ENCODE measurements around the gene TMPRSS13.

Gene TMPRSS13

GRCh38 chr11:117910941-117911655, 18.1 kb downstream of the TMPRSS13 start:
- no peak for ATAC-seq
- no peak for TF ChIP-seq ARNTL (CRISPR knock-in tag; IDR thresholded peaks at IDR 0.05; ENCODE audit: borderline replicate concordance, low read depth)
- no peak for TF ChIP-seq ZNF565 (CRISPR knock-in tag; conservative IDR thresholded peaks at IDR 0.05; ENCODE audit: low read depth)
- no peak for TF ChIP-seq CSRNP3 (CRISPR knock-in tag; IDR thresholded peaks at IDR 0.05)

- ATAC-seq, result no peak
- no peak for TF ChIP-seq ZNF565 (CRISPR knock-in tag; conservative IDR thresholded peaks at IDR 0.05; ENCODE audit: low read depth)
These were observed 18.7 kb downstream of the TMPRSS13 start for GRCh38 chr11:117910525-117910924.

- no peak for TF ChIP-seq PPARA (CRISPR knock-in tag; IDR thresholded peaks at IDR 0.05; ENCODE audit: borderline replicate concordance)
- TF ChIP-seq PATZ1 (CRISPR knock-in tag; IDR thresholded peaks at IDR 0.05; ENCODE audit: borderline replicate concordance), result no peak
- TF ChIP-seq GLIS3 (CRISPR knock-in tag; IDR thresholded peaks at IDR 0.05), result no peak
- TF ChIP-seq ZFP3 (CRISPR knock-in tag; IDR thresholded peaks at IDR 0.05), result no peak
These were observed 19.4 kb downstream of the TMPRSS13 start for GRCh38 chr11:117909611-117910382.

GRCh38 chr11:117908959-117909610, 20.1 kb downstream of the TMPRSS13 start:
- ATAC-seq, result no peak

More at GRCh38 chr11:117909611-117910382, 19.4 kb downstream of the TMPRSS13 start:
- no peak for ATAC-seq

GRCh38 chr11:117908109-117908895, 20.9 kb downstream of the TMPRSS13 start:
- no peak for ATAC-seq
- TF ChIP-seq RARB (CRISPR knock-in tag; IDR thresholded peaks at IDR 0.05) (no peak), SNAI2 (CRISPR knock-in tag; IDR thresholded peaks at IDR 0.05) (no peak), OSR1 (CRISPR knock-in tag; IDR thresholded peaks at IDR 0.05) (no peak), BACH2 (CRISPR knock-in tag; IDR thresholded peaks at IDR 0.05; ENCODE audit: borderline replicate concordance) (no peak), TCF4 (CRISPR knock-in tag; IDR thresholded peaks at IDR 0.05; ENCODE audit: borderline replicate concordance) (no peak), ISL1 (CRISPR knock-in tag; IDR thresholded peaks at IDR 0.05) (no peak), CSDC2 (CRISPR knock-in tag; IDR thresholded peaks at IDR 0.05) (no peak), ZFP30 (CRISPR knock-in tag; IDR thresholded peaks at IDR 0.05) (no peak), POU6F1 (CRISPR knock-in tag; IDR thresholded peaks at IDR 0.05; ENCODE audit: borderline replicate concordance, low read depth) (no peak), CSRNP3 (CRISPR knock-in tag; IDR thresholded peaks at IDR 0.05) (no peak), ESRRG (CRISPR knock-in tag; IDR thresholded peaks at IDR 0.05) (no peak), ARNTL (CRISPR knock-in tag; IDR thresholded peaks at IDR 0.05; ENCODE audit: borderline replicate concordance, low read depth) (no peak), ZNF565 (CRISPR knock-in tag; conservative IDR thresholded peaks at IDR 0.05; ENCODE audit: low read depth) (no peak), PPARA (CRISPR knock-in tag; IDR thresholded peaks at IDR 0.05; ENCODE audit: borderline replicate concordance) (no peak), ZNF8 (CRISPR knock-in tag; IDR thresholded peaks at IDR 0.05) (no peak), TSHZ2 (CRISPR knock-in tag; IDR thresholded peaks at IDR 0.05) (no peak), ZNF70 (CRISPR knock-in tag; IDR thresholded peaks at IDR 0.05) (no peak), ZC3H10 (CRISPR knock-in tag; IDR thresholded peaks at IDR 0.05) (no peak)

More at GRCh38 chr11:117908959-117909610, 20.1 kb downstream of the TMPRSS13 start:
- 0 out of 2 replicates have a peak, but pooled peaks have one; percentile 39 for TF ChIP-seq TCF4 (CRISPR knock-in tag; IDR thresholded peaks at IDR 0.05; ENCODE audit: borderline replicate concordance)
- no peak for TF ChIP-seq ZNF70 (CRISPR knock-in tag; IDR thresholded peaks at IDR 0.05)

Measured in SK-N-SH treated with all-trans-retinoic acid at 6 μM for 48 hours (cell line).